Gastroesophageal sphincter (tissue), 4 donors: ENCODE measurements around the gene TSPAN9. TPM values are rescaled to one million over a fixed set of nuclear protein-coding genes. Genes with fewer than 3 reads are reported as not detected.

Source experiments
- ATAC-seq: fragments of 150-250 bp; one replicate; pipeline ENCODE4 v1.9.1; 2016; ENCODE audit warnings: mild to moderate bottlenecking, moderate library complexity
- H3K27ac ChIP-seq, 4 donors: fragments of 200-600 bp; sonication (generic) in 3 of 4; 1 replicate in 3 of 4; 2 replicates in 1 of 4; pipeline ENCODE4 v1.5.1; 2016 to 2019
- H3K27me3 ChIP-seq: fragments of 200-600 bp; sonication (generic); one replicate; pipeline ENCODE4 v1.5.1; 2019
- H3K36me3 ChIP-seq, 2 donors: fragments of 200-600 bp; sonication (generic); one replicate each; pipeline ENCODE4 v1.5.1; 2019; ENCODE audit warnings: control low read depth in 1 of 2
- H3K4me1 ChIP-seq, 3 donors: fragments of 200-600 bp; sonication (generic); 1 replicate in 2 of 3; 2 replicates in 1 of 3; pipeline ENCODE4 v1.5.1; 2016 to 2019; ENCODE audit warnings: control low read depth in 2 of 3
- H3K4me3 ChIP-seq, 2 donors: fragments of 200-600 bp; sonication (generic); one replicate each; pipeline ENCODE4 v1.5.1; 2019; ENCODE audit warnings: mild to moderate bottlenecking in 1 of 2, moderate library complexity in 1 of 2
- H3K9me3 ChIP-seq, 3 donors: fragments of 200-600 bp; sonication (generic); one replicate each; pipeline ENCODE4 v1.5.1; 2017 to 2019; ENCODE audit warnings: control low read depth in 2 of 3
- EP300 ChIP-seq: sonication (generic); formaldehyde crosslinking; IDR thresholded peaks from one replicate; pipeline ENCODE4 v1.6.1; 2017; ENCODE audit warnings: antibody characterized with exemption, mild to moderate bottlenecking
- POLR2A ChIP-seq, 2 donors: fragments of 450-650 bp; IDR thresholded peaks; one replicate each; pipeline ENCODE4 v1.6.1; 2017; ENCODE audit warnings: antibody characterized with exemption in 2 of 2, mild to moderate bottlenecking in 2 of 2, moderate library complexity in 1 of 2
- POLR2AphosphoS5 ChIP-seq: sonication (generic); formaldehyde crosslinking; IDR thresholded peaks from one replicate; pipeline ENCODE4 v1.6.1; 2017; ENCODE audit warnings: antibody characterized with exemption
- WGBS, 2 donors: methylation state at CpG; one replicate each; pipeline ENCODE4 v1.1.5; 2018; ENCODE audit warnings: low coverage in 1 of 2; 5-methylcytosine and 5-hydroxymethylcytosine counted together
- total RNA-seq, 4 donors: library from RNA; depleted of rRNA; stranded (reverse); fragments of >200 nt; gene quantifications; one replicate each; pipeline ENCODE4 v1.1.0, GENCODE V29; 2016
- TF ChIP-seq, protein P1 (sequence below), 4 experiments: fragments of 200-600 bp in 2 of 4; fragments of 450-650 bp in 2 of 4; sonication (generic) in 1 of 4; IDR thresholded peaks; one replicate each; pipeline ENCODE4 v1.5.1; 2017 to 2019; ENCODE audit warnings: antibody characterized with exemption in 4 of 4, mild to moderate bottlenecking in 2 of 4, moderate library complexity in 2 of 4

Gene TSPAN9
- total RNA-seq, result 10 to 100 TPM; 19.5 to 30.2 (median 26.0) TPM

DNA sequence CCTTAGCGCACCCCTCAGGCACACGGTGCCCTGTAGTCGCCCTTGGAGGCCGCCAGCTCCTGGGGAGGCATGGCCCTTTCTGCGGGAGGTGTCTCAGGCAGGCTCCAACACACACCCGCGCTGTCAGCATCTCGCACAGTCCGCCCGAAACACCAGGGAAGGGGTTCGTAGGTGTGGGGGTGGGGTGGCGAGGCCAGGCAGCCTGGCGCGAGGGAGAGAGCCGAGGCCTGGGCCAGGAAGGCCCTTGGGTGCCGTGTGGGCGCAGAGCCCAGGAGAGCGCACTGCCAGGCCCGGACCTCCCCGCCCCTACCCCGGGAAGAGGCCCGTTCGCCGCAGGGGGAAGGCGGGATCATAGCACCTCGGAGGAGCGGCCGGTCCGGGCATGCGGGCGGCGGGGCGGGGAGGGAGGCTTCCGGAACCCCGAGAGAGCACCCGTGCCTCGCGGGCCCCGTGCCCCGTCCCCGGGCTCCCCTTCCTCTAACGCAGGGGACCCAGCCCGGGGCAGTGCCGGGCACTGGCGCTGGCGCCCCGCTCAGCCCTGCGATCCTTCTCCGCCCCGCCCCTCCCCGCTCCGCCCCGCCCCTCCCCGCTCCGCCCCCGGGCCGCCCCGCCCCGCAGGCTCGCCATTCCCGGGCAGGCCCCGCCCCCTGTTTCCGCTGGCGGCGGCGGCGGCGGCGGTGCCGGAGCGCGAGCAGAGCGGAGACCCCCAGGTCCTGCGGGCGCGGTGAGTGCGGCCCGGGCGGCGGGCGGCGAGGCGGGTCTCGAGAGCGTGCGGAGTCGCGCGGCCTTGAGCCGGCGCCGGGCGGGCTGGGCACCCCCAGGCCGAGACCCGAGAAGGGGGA is at the start of gene TSPAN9:
Gene TSPAN9 (plus strand): TSS at position 650 of the 842 bp plus-strand sequence. CDS start 123,815 bp downstream, outside the sequence.
- no peaks in the 10 kb centered on the region for H3K9me3 ChIP-seq
- H3K27ac ChIP-seq, result peak within 1 kb of the TSS; percentile 36 to 94 (median 92)
- H3K4me3 ChIP-seq, result peak within 1 kb of the TSS; percentile 74 to 76
- TF ChIP-seq, protein P1, sequence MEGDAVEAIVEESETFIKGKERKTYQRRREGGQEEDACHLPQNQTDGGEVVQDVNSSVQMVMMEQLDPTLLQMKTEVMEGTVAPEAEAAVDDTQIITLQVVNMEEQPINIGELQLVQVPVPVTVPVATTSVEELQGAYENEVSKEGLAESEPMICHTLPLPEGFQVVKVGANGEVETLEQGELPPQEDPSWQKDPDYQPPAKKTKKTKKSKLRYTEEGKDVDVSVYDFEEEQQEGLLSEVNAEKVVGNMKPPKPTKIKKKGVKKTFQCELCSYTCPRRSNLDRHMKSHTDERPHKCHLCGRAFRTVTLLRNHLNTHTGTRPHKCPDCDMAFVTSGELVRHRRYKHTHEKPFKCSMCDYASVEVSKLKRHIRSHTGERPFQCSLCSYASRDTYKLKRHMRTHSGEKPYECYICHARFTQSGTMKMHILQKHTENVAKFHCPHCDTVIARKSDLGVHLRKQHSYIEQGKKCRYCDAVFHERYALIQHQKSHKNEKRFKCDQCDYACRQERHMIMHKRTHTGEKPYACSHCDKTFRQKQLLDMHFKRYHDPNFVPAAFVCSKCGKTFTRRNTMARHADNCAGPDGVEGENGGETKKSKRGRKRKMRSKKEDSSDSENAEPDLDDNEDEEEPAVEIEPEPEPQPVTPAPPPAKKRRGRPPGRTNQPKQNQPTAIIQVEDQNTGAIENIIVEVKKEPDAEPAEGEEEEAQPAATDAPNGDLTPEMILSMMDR (IDR thresholded peaks at IDR 0.05), result no peak
- TF ChIP-seq POLR2AphosphoS5 (peak; percentile 39), POLR2A (IDR thresholded peaks at IDR 0.05) (peak; percentile 39 to 57)
- no peaks in the 10 kb centered on the region for H3K27me3 ChIP-seq
- peaks cover 0 to 48% (median 6%) of the 10 kb centered on the region in 3 donors for H3K4me1 ChIP-seq
- H3K36me3 ChIP-seq, result peaks cover 0 to 6% of the 10 kb centered on the region in 2 donors
- ATAC-seq, result peak; percentile 93
- WGBS, 2 donors, result 0 to 10% methylated on average over 2 to 3 of the region's 95 CpGs

DNA sequence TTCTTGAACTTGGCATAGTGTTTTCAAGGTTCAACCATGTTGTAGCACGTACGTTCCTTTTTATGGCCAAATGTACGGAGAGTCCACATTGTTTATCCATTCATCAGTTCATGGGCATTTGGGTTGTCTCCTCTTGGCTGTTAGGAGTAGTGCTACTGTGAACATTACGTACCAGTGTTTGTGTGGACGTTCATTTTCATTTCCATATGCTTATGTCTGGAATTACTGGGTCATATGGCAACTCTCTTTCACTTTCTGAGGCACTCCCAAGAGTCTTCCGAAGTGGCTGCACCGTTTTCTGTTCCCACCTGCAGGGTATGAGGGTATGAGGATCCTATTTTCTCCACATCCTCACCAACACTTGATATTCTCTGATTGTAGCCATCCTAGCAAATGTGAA is 49.1 kb upstream of the TSPAN9 start:
- ATAC-seq, result no peak
- Histone ChIP-seq H3K4me3 (no peak overlapping the region), H3K36me3 (peaks cover 0 to 11% of the 10 kb centered on the region in 2 donors), H3K9me3 (no peaks in the 10 kb centered on the region), H3K27me3 (no peaks in the 10 kb centered on the region), H3K27ac (no peak overlapping the region), H3K4me1 (no peaks in the 10 kb centered on the region)
- TF ChIP-seq EP300, result no peak
- TF ChIP-seq, protein P1 (IDR thresholded peaks at IDR 0.05), result no peak
- TF ChIP-seq POLR2AphosphoS5, result no peak
- TF ChIP-seq POLR2A (IDR thresholded peaks at IDR 0.05), result no peak
- WGBS, 2 donors, result 72 to 81% methylated on average over 4 to 7 of the region's 7 CpGs

DNA sequence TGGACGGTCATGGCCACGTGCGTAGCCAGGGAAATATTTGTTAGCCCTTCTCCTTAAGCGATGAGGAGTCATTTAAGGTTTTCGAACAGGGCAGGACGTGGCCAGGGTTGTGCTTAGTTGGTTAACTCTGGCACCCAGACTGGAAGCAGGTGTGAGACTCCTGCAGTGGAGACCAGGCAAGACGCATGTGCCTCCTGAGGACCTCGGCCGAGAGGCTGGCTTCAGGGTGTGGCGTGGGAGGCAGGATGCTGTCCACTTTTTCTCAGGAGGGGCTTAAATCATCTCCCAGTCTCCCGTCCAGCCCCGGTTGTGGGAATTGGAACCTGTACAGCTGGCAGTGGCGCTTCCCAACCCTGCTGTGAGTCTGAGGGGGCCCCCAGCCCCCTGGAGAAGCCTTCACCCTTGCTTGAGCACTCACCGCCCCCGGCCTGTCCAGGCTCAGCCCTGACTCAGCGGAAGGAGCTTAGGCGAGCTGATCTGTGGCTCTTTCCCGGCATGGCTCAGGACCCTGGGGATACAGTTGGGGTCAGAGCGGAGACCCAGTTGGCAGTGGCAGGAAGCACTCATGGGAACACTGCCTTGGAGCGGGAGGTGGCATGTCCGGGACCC is 46.3 kb upstream of the TSPAN9 start:
- no peaks in the 10 kb centered on the region for H3K9me3 ChIP-seq
- WGBS, 2 donors, result 65 to 75% methylated on average over 5 to 10 of the region's 21 CpGs
- TF ChIP-seq POLR2AphosphoS5 (no peak), POLR2A (IDR thresholded peaks at IDR 0.05) (no peak), EP300 (no peak)
- TF ChIP-seq, protein P1 (IDR thresholded peaks at IDR 0.05), result no peak

DNA sequence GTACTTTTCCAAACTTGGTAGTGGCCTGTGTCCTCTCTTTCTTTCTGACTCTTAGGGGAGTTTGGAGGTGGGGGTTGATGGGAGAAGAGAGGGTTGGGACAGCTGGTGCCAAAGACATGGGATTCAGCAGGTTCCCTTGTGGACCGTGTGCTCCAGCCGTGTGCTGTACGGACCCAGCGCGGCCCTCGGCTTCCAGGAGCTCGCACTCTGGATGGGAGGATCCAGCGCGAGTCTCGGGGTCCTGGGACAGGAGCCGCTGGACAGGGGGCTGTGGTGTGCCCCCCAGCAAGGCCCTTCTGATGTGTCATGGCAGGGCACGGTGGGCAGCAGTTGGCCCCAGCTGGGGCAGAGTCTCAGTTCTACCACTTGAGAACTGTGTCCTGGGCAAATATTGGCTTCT is 45.0 kb upstream of the TSPAN9 start:
- WGBS, 2 donors, result 80 to 100% methylated on average over 1 to 6 of the region's 12 CpGs
- H3K27ac ChIP-seq, result no peak overlapping the region
- no peak for ATAC-seq

More for the DNA sequence above, 46.3 kb upstream of the TSPAN9 start:
- Histone ChIP-seq H3K27ac (no peak overlapping the region), H3K4me1 (peaks cover 0 to 4% (median 0%) of the 10 kb centered on the region in 3 donors), H3K27me3 (no peaks in the 10 kb centered on the region), H3K4me3 (no peak overlapping the region), H3K36me3 (peaks cover 0 to 11% of the 10 kb centered on the region in 2 donors)
- no peak for ATAC-seq

More for the DNA sequence above, 45.0 kb upstream of the TSPAN9 start:
- TF ChIP-seq, protein P1 (IDR thresholded peaks at IDR 0.05), result no peak
- TF ChIP-seq POLR2AphosphoS5 (no peak), POLR2A (IDR thresholded peaks at IDR 0.05) (no peak), EP300 (no peak)
- Histone ChIP-seq H3K27me3 (no peaks in the 10 kb centered on the region), H3K9me3 (no peaks in the 10 kb centered on the region), H3K36me3 (peaks cover 0 to 8% of the 10 kb centered on the region in 2 donors), H3K4me1 (peaks cover 0 to 4% (median 0%) of the 10 kb centered on the region in 3 donors), H3K4me3 (no peak overlapping the region)
